GM12891 (cell line): ENCODE results near the gene DPH6.

Experiments
- POLR2A ChIP-seq: IDR thresholded peaks from 2 replicates; pipeline ENCODE4 v1.6.1; 2011; ENCODE audit warnings: low read depth, low read length, control low read depth
- POLR2AphosphoS5 ChIP-seq: IDR thresholded peaks from 2 replicates; pipeline ENCODE4 v1.6.1; 2011; ENCODE audit warnings: low read depth, low read length, control low read depth
- SPI1 ChIP-seq: IDR thresholded peaks from 2 replicates; pipeline ENCODE4 v1.6.1; 2011; ENCODE audit warnings: low read depth, low read length, control low read depth
- TAF1 ChIP-seq: IDR thresholded peaks from 2 replicates; pipeline ENCODE4 v1.6.1; 2011; ENCODE audit warnings: low read depth, low read length, control low read depth

- TF ChIP-seq POLR2A, result no peak
- no peak for TF ChIP-seq POLR2AphosphoS5
- TF ChIP-seq TAF1, result no peak
- TF ChIP-seq SPI1, result no peak
These were observed 54.8 kb downstream of the DPH6 start for GRCh38 chr15:35491173-35491572.
